GM23338 (cell line): Measurements from ENCODE around the gene TRIM28. TPM values are rescaled to one million over a fixed set of nuclear protein-coding genes. Genes with fewer than 3 reads are reported as not detected.
A peak's percentile ranks its signal among the peaks of the same experiment; 100 is the strongest.

Experiments used
- ATAC-seq: fragments of 200-7000 bp; cut with Tn5 transposase; 3 replicates; pipeline ENCODE4 v1.9.1; 2020
- DNase-seq: peaks from one replicate; pipeline ENCODE4 v3.0.0-alpha.2; 2015; ENCODE audit warnings: low spot score
- H2AFZ ChIP-seq: fragments of 200-600 bp; sonication (generic); 2 replicates; pipeline ENCODE4 v1.8.0; 2016; ENCODE audit warnings: antibody characterized with exemption, mild to moderate bottlenecking, moderate library complexity
- H3F3A ChIP-seq: fragments of 200-600 bp; sonication (generic); replicated peaks from 2 replicates; pipeline ENCODE4 v1.8.0; 2017; ENCODE audit warnings: antibody characterized with exemption, mixed run types, low read depth
- H3K27ac ChIP-seq: fragments of 200-600 bp; sonication (generic); 2 replicates; pipeline ENCODE4 v1.6.1; 2016; ENCODE audit warnings: low read depth
- H3K27me3 ChIP-seq: fragments of 200-600 bp; sonication (generic); 2 replicates; pipeline ENCODE4 v1.8.0; 2016; ENCODE audit warnings: mild to moderate bottlenecking, mixed run types, moderate library complexity; ENCODE audit not compliant: insufficient read depth
- H3K36me3 ChIP-seq: fragments of 200-600 bp; sonication (generic); 2 replicates; pipeline ENCODE4 v1.8.0; 2016; ENCODE audit warnings: mild to moderate bottlenecking; ENCODE audit not compliant: insufficient read depth
- H3K4me1 ChIP-seq: fragments of 200-600 bp; sonication (generic); 2 replicates; pipeline ENCODE4 v1.8.0; 2016; ENCODE audit warnings: mild to moderate bottlenecking, moderate library complexity; ENCODE audit not compliant: insufficient read depth
- H3K4me2 ChIP-seq: fragments of 200-600 bp; sonication (generic); 2 replicates; pipeline ENCODE4 v1.7.1; 2017; ENCODE audit warnings: mixed run types
- H3K4me3 ChIP-seq: fragments of 200-600 bp; sonication (generic); 2 replicates; pipeline ENCODE4 v1.6.1; 2016; ENCODE audit warnings: mixed run types
- H3K79me2 ChIP-seq: fragments of 200-600 bp; sonication (generic); replicated peaks from 2 replicates; pipeline ENCODE4 v1.8.0; 2017; ENCODE audit warnings: mild to moderate bottlenecking; ENCODE audit not compliant: insufficient read depth
- H3K9me2 ChIP-seq: fragments of 200-600 bp; sonication (generic); 2 replicates; pipeline ENCODE4 v1.8.0; 2017; ENCODE audit not compliant: insufficient read depth
- H4K20me1 ChIP-seq: fragments of 200-600 bp; sonication (generic); replicated peaks from 2 replicates; pipeline ENCODE4 v1.8.0; 2017; ENCODE audit warnings: mild to moderate bottlenecking; ENCODE audit not compliant: insufficient read depth
- H3K27ac Mint-ChIP-seq: 2 replicates; pipeline ENCODE4 v1.8.0; 2020; ENCODE audit warnings: inconsistent platforms, mild to moderate bottlenecking, moderate library complexity, mixed read lengths
- H3K27me3 Mint-ChIP-seq: 3 replicates; pipeline ENCODE4 v1.8.0; 2022; ENCODE audit warnings: low read depth, mild to moderate bottlenecking, moderate library complexity, mixed read lengths, inconsistent platforms; ENCODE audit not compliant: insufficient read depth, poor library complexity
- H3K36me3 Mint-ChIP-seq: 3 replicates; pipeline ENCODE4 v1.8.0; 2021; ENCODE audit warnings: low read depth, mild to moderate bottlenecking, inconsistent platforms, moderate library complexity, mixed read lengths
- H3K4me1 Mint-ChIP-seq: 3 replicates; pipeline ENCODE4 v1.8.0; 2020; ENCODE audit warnings: mild to moderate bottlenecking, inconsistent platforms, mixed read lengths
- H3K4me3 Mint-ChIP-seq: 3 replicates; pipeline ENCODE4 v1.8.0; 2021; ENCODE audit warnings: moderate library complexity, mild to moderate bottlenecking, inconsistent platforms, mixed read lengths
- H3K9me3 Mint-ChIP-seq: 3 replicates; pipeline ENCODE4 v1.8.0; 2020; ENCODE audit warnings: moderate library complexity, mild to moderate bottlenecking, inconsistent platforms, mixed read lengths
- ETS1 ChIP-seq: IDR thresholded peaks from 2 replicates; pipeline ENCODE4 v1.6.1; 2016; ENCODE audit warnings: antibody characterized with exemption
- EZH2 ChIP-seq: fragments of 200-600 bp; sonication (generic); IDR thresholded peaks from one replicate; pipeline ENCODE4 v1.8.0; 2017; ENCODE audit warnings: antibody characterized with exemption, mild to moderate bottlenecking, low read depth; ENCODE audit not compliant: unreplicated experiment
- EZH2phosphoT487 ChIP-seq: fragments of 200-600 bp; sonication (generic); IDR thresholded peaks from one replicate; pipeline ENCODE4 v1.8.1; 2018; ENCODE audit warnings: antibody characterized with exemption; ENCODE audit not compliant: unreplicated experiment
- JUNB ChIP-seq: IDR thresholded peaks from one replicate; pipeline ENCODE4 v1.6.1; 2016; ENCODE audit warnings: antibody characterized with exemption; ENCODE audit not compliant: unreplicated experiment
- NANOG ChIP-seq: IDR thresholded peaks from 2 replicates; pipeline ENCODE4 v1.6.1; 2016; ENCODE audit warnings: antibody characterized with exemption, borderline replicate concordance
- POLR2AphosphoS5 ChIP-seq: IDR thresholded peaks from 2 replicates; pipeline ENCODE4 v1.6.1; 2016; ENCODE audit warnings: antibody characterized with exemption, low read depth
- STAT1 ChIP-seq: IDR thresholded peaks from one replicate; pipeline ENCODE4 v1.6.1; 2016; ENCODE audit warnings: antibody characterized with exemption; ENCODE audit not compliant: unreplicated experiment
- ZNF114 ChIP-seq: fragments of 250-450 bp; sonication (Bioruptor Pico); IDR thresholded peaks from 2 replicates; pipeline ENCODE4 v1.5.0; 2020; ENCODE audit warnings: mild to moderate bottlenecking, moderate library complexity
- ZNF331 ChIP-seq: fragments of 250-450 bp; sonication (Bioruptor Pico); IDR thresholded peaks from 2 replicates; pipeline ENCODE4 v1.5.0; 2020; ENCODE audit warnings: low read depth, mild to moderate bottlenecking, moderate library complexity
- polyA plus RNA-seq: library from polyadenylated mRNA; unstranded; fragments of >200 nt; fragmentation: Nextera tagmentation; extraction: Ambion mirVana; gene quantifications from 2 replicates; pipeline ENCODE4 v1.2.1, GENCODE V29; 2016
- total RNA-seq: library from RNA; depleted of rRNA; stranded (reverse); fragments of >200 nt; shearing (Covaris generic); gene quantifications from 2 replicates; pipeline ENCODE4 v1.2.3, GENCODE V29; 2014
- TF ChIP-seq, protein P1 (sequence below): fragments of 250-450 bp; sonication (Bioruptor Pico); IDR thresholded peaks from 2 replicates; pipeline ENCODE4 v1.5.0; 2020; ENCODE audit warnings: mild to moderate bottlenecking, moderate library complexity

The TRIM28 gene
- total and polyA plus RNA-seq, 2 experiments from 2014 or later = 920 to 1,430 TPM

GRCh38 chr19:58561373-58562121 is 17.7 kb downstream of the TRIM28 start:
- no peaks in the 10 kb centered on the region for H3K9me3 Mint-ChIP-seq
- Histone ChIP-seq H3K36me3 (no peaks in the 10 kb centered on the region), H3K4me3 (peak overlapping the region; percentile 65; the same call in 1 of the 2 replicates), H3K9me2 (peaks cover 5% of the 10 kb centered on the region; the same call in 1 of the 2 replicates), H3K4me1 (peaks cover 14% of the 10 kb centered on the region; the same call in 1 of the 2 replicates), H3K27ac (no peak overlapping the region), H3F3A (peaks cover 26% of the 10 kb centered on the region), H4K20me1 (no peaks in the 10 kb centered on the region; the same call in 1 of the 2 replicates), H3K27me3 (peaks cover 48% of the 10 kb centered on the region), H2AFZ (no peak overlapping the region), H3K79me2 (peaks cover 16% of the 10 kb centered on the region), H3K4me2 (peak overlapping the region; percentile 93; the same call in 1 of the 2 replicates)
- H3K27me3 Mint-ChIP-seq = peaks cover 49% of the 10 kb centered on the region
- no peak overlapping the region for H3K27ac Mint-ChIP-seq
- H3K4me1 Mint-ChIP-seq = peaks cover 32% of the 10 kb centered on the region
- peak overlapping the region; percentile 80 for H3K4me3 Mint-ChIP-seq
- no peak for ATAC-seq
- TF ChIP-seq JUNB = no peak
- no peak; the same call in 1 of the 2 replicates for TF ChIP-seq POLR2AphosphoS5
- no peak for TF ChIP-seq ZNF114 (CRISPR knock-in tag)
- DNase-seq = no peak
- peaks cover 32% of the 10 kb centered on the region for H3K36me3 Mint-ChIP-seq

DNA sequence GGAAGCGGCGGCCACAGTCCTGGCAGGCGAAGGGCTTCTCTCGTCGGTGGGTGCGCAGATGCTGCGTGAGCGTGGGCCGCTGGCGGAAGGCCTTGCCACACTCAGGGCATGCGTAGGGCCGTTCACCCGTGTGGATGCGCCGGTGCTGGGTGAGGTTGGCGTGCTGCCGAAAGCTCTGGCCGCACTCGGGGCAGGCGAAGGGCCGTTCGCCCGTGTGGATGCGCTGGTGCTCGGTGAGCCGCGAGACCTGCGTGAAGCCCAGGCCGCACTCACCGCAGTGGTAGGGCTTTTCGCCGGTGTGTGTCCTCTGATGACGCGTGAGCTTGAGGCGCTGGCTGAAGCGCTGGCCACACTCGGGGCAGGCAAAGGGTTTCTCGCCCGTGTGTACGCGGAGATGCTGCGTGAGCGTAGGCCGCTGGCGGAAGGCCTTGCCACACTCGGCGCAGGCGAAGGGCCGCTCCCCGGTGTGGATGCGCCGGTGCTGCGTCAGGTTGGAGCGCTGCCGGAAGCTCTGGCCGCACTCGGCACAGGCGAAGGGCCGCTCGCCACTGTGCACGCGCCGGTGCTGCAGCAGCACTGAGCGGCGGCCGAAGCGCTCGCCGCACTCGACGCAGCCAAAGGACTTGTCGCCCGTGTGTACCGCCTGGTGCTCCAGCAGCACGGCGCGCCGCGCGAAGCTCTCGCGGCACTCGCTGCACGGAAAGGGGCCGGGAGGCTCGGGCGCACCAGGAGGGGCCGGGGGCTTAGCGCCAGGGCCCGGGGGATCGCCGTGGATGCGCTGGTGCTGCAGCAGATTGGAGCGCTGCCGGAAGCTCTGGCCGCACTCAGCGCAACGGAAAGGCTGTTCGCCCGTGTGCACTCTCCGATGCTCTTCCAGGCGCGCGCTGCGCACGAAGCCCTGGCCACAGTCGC is 18.5 kb downstream of the TRIM28 start:
- Histone ChIP-seq H3K4me3 (peak overlapping the region; percentile 65), H3K9me2 (peaks cover 5% of the 10 kb centered on the region; the same call in 1 of the 2 replicates), H3K4me1 (peaks cover 14% of the 10 kb centered on the region; the same call in 1 of the 2 replicates)
- no peak for TF ChIP-seq EZH2phosphoT487
- 0 out of 2 replicates have a peak, but pooled peaks have one; percentile 6 for TF ChIP-seq POLR2AphosphoS5
- TF ChIP-seq NANOG = no peak
- TF ChIP-seq, protein P1, sequence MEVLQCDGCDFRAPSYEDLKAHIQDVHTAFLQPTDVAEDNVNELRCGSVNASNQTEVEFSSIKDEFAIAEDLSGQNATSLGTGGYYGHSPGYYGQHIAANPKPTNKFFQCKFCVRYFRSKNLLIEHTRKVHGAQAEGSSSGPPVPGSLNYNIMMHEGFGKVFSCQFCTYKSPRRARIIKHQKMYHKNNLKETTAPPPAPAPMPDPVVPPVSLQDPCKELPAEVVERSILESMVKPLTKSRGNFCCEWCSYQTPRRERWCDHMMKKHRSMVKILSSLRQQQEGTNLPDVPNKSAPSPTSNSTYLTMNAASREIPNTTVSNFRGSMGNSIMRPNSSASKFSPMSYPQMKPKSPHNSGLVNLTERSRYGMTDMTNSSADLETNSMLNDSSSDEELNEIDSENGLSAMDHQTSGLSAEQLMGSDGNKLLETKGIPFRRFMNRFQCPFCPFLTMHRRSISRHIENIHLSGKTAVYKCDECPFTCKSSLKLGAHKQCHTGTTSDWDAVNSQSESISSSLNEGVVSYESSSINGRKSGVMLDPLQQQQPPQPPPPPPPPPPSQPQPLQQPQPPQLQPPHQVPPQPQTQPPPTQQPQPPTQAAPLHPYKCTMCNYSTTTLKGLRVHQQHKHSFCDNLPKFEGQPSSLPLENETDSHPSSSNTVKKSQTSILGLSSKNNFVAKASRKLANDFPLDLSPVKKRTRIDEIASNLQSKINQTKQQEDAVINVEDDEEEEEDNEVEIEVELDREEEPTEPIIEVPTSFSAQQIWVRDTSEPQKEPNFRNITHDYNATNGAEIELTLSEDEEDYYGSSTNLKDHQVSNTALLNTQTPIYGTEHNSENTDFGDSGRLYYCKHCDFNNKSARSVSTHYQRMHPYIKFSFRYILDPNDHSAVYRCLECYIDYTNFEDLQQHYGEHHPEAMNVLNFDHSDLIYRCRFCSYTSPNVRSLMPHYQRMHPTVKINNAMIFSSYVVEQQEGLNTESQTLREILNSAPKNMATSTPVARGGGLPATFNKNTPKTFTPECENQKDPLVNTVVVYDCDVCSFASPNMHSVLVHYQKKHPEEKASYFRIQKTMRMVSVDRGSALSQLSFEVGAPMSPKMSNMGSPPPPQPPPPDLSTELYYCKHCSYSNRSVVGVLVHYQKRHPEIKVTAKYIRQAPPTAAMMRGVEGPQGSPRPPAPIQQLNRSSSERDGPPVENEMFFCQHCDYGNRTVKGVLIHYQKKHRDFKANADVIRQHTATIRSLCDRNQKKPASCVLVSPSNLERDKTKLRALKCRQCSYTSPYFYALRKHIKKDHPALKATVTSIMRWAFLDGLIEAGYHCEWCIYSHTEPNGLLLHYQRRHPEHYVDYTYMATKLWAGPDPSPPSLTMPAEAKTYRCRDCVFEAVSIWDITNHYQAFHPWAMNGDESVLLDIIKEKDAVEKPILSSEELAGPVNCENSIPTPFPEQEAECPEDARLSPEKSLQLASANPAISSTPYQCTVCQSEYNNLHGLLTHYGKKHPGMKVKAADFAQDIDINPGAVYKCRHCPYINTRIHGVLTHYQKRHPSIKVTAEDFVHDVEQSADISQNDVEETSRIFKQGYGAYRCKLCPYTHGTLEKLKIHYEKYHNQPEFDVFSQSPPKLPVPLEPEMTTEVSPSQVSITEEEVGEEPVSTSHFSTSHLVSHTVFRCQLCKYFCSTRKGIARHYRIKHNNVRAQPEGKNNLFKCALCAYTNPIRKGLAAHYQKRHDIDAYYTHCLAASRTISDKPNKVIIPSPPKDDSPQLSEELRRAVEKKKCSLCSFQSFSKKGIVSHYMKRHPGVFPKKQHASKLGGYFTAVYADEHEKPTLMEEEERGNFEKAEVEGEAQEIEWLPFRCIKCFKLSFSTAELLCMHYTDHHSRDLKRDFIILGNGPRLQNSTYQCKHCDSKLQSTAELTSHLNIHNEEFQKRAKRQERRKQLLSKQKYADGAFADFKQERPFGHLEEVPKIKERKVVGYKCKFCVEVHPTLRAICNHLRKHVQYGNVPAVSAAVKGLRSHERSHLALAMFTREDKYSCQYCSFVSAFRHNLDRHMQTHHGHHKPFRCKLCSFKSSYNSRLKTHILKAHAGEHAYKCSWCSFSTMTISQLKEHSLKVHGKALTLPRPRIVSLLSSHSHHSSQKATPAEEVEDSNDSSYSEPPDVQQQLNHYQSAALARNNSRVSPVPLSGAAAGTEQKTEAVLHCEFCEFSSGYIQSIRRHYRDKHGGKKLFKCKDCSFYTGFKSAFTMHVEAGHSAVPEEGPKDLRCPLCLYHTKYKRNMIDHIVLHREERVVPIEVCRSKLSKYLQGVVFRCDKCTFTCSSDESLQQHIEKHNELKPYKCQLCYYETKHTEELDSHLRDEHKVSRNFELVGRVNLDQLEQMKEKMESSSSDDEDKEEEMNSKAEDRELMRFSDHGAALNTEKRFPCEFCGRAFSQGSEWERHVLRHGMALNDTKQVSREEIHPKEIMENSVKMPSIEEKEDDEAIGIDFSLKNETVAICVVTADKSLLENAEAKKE = no peak
- no peak for TF ChIP-seq ZNF331 (CRISPR knock-in tag)
- TF ChIP-seq EZH2 = no peak
- no peak for TF ChIP-seq JUNB
- no peak for TF ChIP-seq ETS1
- no peak for TF ChIP-seq STAT1
- TF ChIP-seq ZNF114 (CRISPR knock-in tag) = no peak

More for the DNA sequence above, 18.5 kb downstream of the TRIM28 start:
- ATAC-seq (peak; percentile 29), DNase-seq (peak; percentile 78)
- H3K27ac Mint-ChIP-seq = peak overlapping the region; percentile 88; the same call in 1 of the 2 replicates
- H3K79me2 ChIP-seq = peaks cover 8% of the 10 kb centered on the region
- no peak overlapping the region for H3K27ac ChIP-seq
- peaks cover 26% of the 10 kb centered on the region for H3K36me3 Mint-ChIP-seq
- no peaks in the 10 kb centered on the region; the same call in 1 of the 2 replicates for H4K20me1 ChIP-seq
- peaks cover 24% of the 10 kb centered on the region for H3K4me1 Mint-ChIP-seq
- H3K27me3 ChIP-seq = peaks cover 48% of the 10 kb centered on the region
- H3K36me3 ChIP-seq = no peaks in the 10 kb centered on the region
- peaks cover 46% of the 10 kb centered on the region for H3K27me3 Mint-ChIP-seq
- peak overlapping the region; percentile 80 for H3K4me3 Mint-ChIP-seq
- H3K4me2 ChIP-seq = peak overlapping the region; percentile 93
- H2AFZ ChIP-seq = peak overlapping the region; percentile 76; the same call in 1 of the 2 replicates
- H3K9me3 Mint-ChIP-seq = no peaks in the 10 kb centered on the region
- H3F3A ChIP-seq = peaks cover 23% of the 10 kb centered on the region
